COR-L47 (cell line): ENCODE data around the gene IL1RAPL2.

Experiments used
- DNase-seq: peaks from one replicate; lab custom pipeline; 2025; lab: John Stamatoyannopoulos, UW

Gene IL1RAPL2

GRCh38 chrX:105462186-105462585, 896.2 kb downstream of the IL1RAPL2 start:
- DNase-seq: no peak

GRCh38 chrX:105463473-105463872, 897.5 kb downstream of the IL1RAPL2 start:
- no peak for DNase-seq

GRCh38 chrX:105464618-105465017, 898.6 kb downstream of the IL1RAPL2 start:
- DNase-seq: no peak

- DNase-seq: no peak
Observed at GRCh38 chrX:105468741-105469140, 902.7 kb downstream of the IL1RAPL2 start.

GRCh38 chrX:105471597-105471996, 905.6 kb downstream of the IL1RAPL2 start:
- no peak for DNase-seq

GRCh38 chrX:105475801-105476200, 909.8 kb downstream of the IL1RAPL2 start:
- DNase-seq: no peak

- no peak for DNase-seq
Observed at GRCh38 chrX:105477351-105477750, 911.4 kb downstream of the IL1RAPL2 start.

GRCh38 chrX:105480646-105481310, 914.8 kb downstream of the IL1RAPL2 start:
- DNase-seq: no peak

GRCh38 chrX:105483011-105483410, 917.0 kb downstream of the IL1RAPL2 start:
- no peak for DNase-seq

- no peak for DNase-seq
Observed at GRCh38 chrX:105488716-105489115, 922.7 kb downstream of the IL1RAPL2 start.

- DNase-seq: no peak
Observed at GRCh38 chrX:105495376-105495775, 929.4 kb downstream of the IL1RAPL2 start.

GRCh38 chrX:105502336-105502735, 936.3 kb downstream of the IL1RAPL2 start:
- DNase-seq: no peak

GRCh38 chrX:105515561-105515960, 949.6 kb downstream of the IL1RAPL2 start:
- no peak for DNase-seq

- DNase-seq: no peak
Observed at GRCh38 chrX:105526431-105526830, 960.4 kb downstream of the IL1RAPL2 start.

- DNase-seq: no peak
Observed at GRCh38 chrX:105527759-105528158, 961.8 kb downstream of the IL1RAPL2 start.

- DNase-seq: no peak
Observed at GRCh38 chrX:105533951-105534350, 968.0 kb downstream of the IL1RAPL2 start.

GRCh38 chrX:105543283-105543682, 977.3 kb downstream of the IL1RAPL2 start:
- no peak for DNase-seq

GRCh38 chrX:105550043-105550663, 984.2 kb downstream of the IL1RAPL2 start:
- no peak for DNase-seq

GRCh38 chrX:105552395-105552794, 986.4 kb downstream of the IL1RAPL2 start:
- no peak for DNase-seq

- DNase-seq: no peak
Observed at GRCh38 chrX:105553118-105553517, 987.1 kb downstream of the IL1RAPL2 start.

- no peak for DNase-seq
Observed at GRCh38 chrX:105564501-105564900, 998.5 kb downstream of the IL1RAPL2 start.

- DNase-seq: no peak
Observed at GRCh38 chrX:105565856-105566255, 999.9 kb downstream of the IL1RAPL2 start.

- no peak for DNase-seq
Observed at GRCh38 chrX:105567082-105567481, 1001.1 kb downstream of the IL1RAPL2 start.

- no peak for DNase-seq
Observed at GRCh38 chrX:105608745-105609144, 1042.7 kb downstream of the IL1RAPL2 start.
